ENCODE measurements around the gene PGLYRP4.

PGLYRP4 gene

GRCh38 chr1:153387785-153388184, 39.1 kb upstream of the PGLYRP4 start:
- H3K27me3 ChIP-seq (ENCODE audit: control insufficient read depth, low read length), result peaks cover 15% of the 10 kb centered on the region
- no peaks in the 10 kb centered on the region for H3K9me3 ChIP-seq (ENCODE audit: control insufficient read depth, insufficient read depth, low read length)
- H3K4me1 ChIP-seq (ENCODE audit: control insufficient read depth, low read length), result no peaks in the 10 kb centered on the region
- no peak overlapping the region for H3K27ac ChIP-seq (ENCODE audit: low read depth, low read length)
- H3K4me2 ChIP-seq (ENCODE audit: low read length), result no peak overlapping the region
- no peaks in the 10 kb centered on the region for H3F3A ChIP-seq (ENCODE audit: control insufficient read depth, insufficient read depth)
- no peak overlapping the region for H3K4me3 ChIP-seq (ENCODE audit: low read length)
- no peak for TF ChIP-seq CTCF (IDR thresholded peaks at IDR 0.05; ENCODE audit: low read depth, low read length, poor library complexity, severe bottlenecking)
- no peak for TF ChIP-seq EZH2phosphoT487 (IDR thresholded peaks at IDR 0.05; ENCODE audit: borderline replicate concordance, low read length)
- no peaks in the 10 kb centered on the region for H3K36me3 ChIP-seq (ENCODE audit: control insufficient read depth, low read length)
- no peaks in the 10 kb centered on the region for H3K9me2 ChIP-seq (replicated peaks; ENCODE audit: control insufficient read depth, low read length)
- H4K20me1 ChIP-seq (ENCODE audit: control insufficient read depth, insufficient read depth, low read depth, low read length), result no peaks in the 10 kb centered on the region
- H3K79me2 ChIP-seq (ENCODE audit: control insufficient read depth, low read length), result no peaks in the 10 kb centered on the region

- Histone ChIP-seq H3K79me2 (ENCODE audit: control insufficient read depth, low read length) (no peaks in the 10 kb centered on the region), H4K20me1 (ENCODE audit: control insufficient read depth, insufficient read depth, low read depth, low read length) (no peaks in the 10 kb centered on the region), H3K4me1 (ENCODE audit: control insufficient read depth, low read length) (no peaks in the 10 kb centered on the region), H3K27me3 (ENCODE audit: control insufficient read depth, low read length) (peaks cover 15% of the 10 kb centered on the region), H3K27ac (ENCODE audit: low read depth, low read length) (no peak overlapping the region), H3K36me3 (ENCODE audit: control insufficient read depth, low read length) (no peaks in the 10 kb centered on the region), H3K9me2 (replicated peaks; ENCODE audit: control insufficient read depth, low read length) (no peaks in the 10 kb centered on the region), H3K4me2 (ENCODE audit: low read length) (no peak overlapping the region), H3K9me3 (ENCODE audit: control insufficient read depth, insufficient read depth, low read length) (no peaks in the 10 kb centered on the region), H3F3A (ENCODE audit: control insufficient read depth, insufficient read depth) (no peaks in the 10 kb centered on the region), H3K4me3 (ENCODE audit: low read length) (no peak overlapping the region)
- TF ChIP-seq CTCF (IDR thresholded peaks at IDR 0.05; ENCODE audit: low read depth, low read length, poor library complexity, severe bottlenecking) (no peak), EZH2phosphoT487 (IDR thresholded peaks at IDR 0.05; ENCODE audit: borderline replicate concordance, low read length) (no peak)
Observed at GRCh38 chr1:153387001-153387400, 38.4 kb upstream of the PGLYRP4 start.

- no peaks in the 10 kb centered on the region for H3K79me2 ChIP-seq (ENCODE audit: control insufficient read depth, low read length)
- H3K9me3 ChIP-seq (ENCODE audit: control insufficient read depth, insufficient read depth, low read length), result no peaks in the 10 kb centered on the region
- H3K36me3 ChIP-seq (ENCODE audit: control insufficient read depth, low read length), result no peaks in the 10 kb centered on the region
- H3K9me2 ChIP-seq (replicated peaks; ENCODE audit: control insufficient read depth, low read length), result no peaks in the 10 kb centered on the region
- no peak overlapping the region for H3K4me2 ChIP-seq (ENCODE audit: low read length)
- no peaks in the 10 kb centered on the region for H4K20me1 ChIP-seq (ENCODE audit: control insufficient read depth, insufficient read depth, low read depth, low read length)
- H3K27me3 ChIP-seq (ENCODE audit: control insufficient read depth, low read length), result peaks cover 15% of the 10 kb centered on the region
- H3K4me3 ChIP-seq (ENCODE audit: low read length), result no peak overlapping the region
- no peak overlapping the region for H3K27ac ChIP-seq (ENCODE audit: low read depth, low read length)
- H3K4me1 ChIP-seq (ENCODE audit: control insufficient read depth, low read length), result no peaks in the 10 kb centered on the region
- TF ChIP-seq EZH2phosphoT487 (IDR thresholded peaks at IDR 0.05; ENCODE audit: borderline replicate concordance, low read length) (no peak), CTCF (IDR thresholded peaks at IDR 0.05; ENCODE audit: low read depth, low read length, poor library complexity, severe bottlenecking) (no peak)
- no peaks in the 10 kb centered on the region for H3F3A ChIP-seq (ENCODE audit: control insufficient read depth, insufficient read depth)
Observed at GRCh38 chr1:153386500-153386901, 37.9 kb upstream of the PGLYRP4 start.

Data from DOHH2 (cell line).